Colonic mucosa (tissue), 4 donors: ENCODE data around the gene OR6C74. TPM values are rescaled to one million over a fixed set of nuclear protein-coding genes. Genes with fewer than 3 reads are reported as not detected.

Experiments
- DNase-seq: peaks from one replicate; pipeline ENCODE4 v3.0.0-alpha.2; 2020
- H3K27ac ChIP-seq: fragments of 200-600 bp; one replicate; pipeline ENCODE4 v1.8.0; 2021
- H3K27me3 ChIP-seq: fragments of 200-600 bp; one replicate; pipeline ENCODE4 v1.8.0; 2021
- H3K36me3 ChIP-seq: fragments of 200-600 bp; one replicate; pipeline ENCODE4 v1.8.0; 2021
- H3K4me1 ChIP-seq: fragments of 200-600 bp; one replicate; pipeline ENCODE4 v1.8.0; 2021; ENCODE audit warnings: mild to moderate bottlenecking
- H3K4me3 ChIP-seq: fragments of 200-600 bp; one replicate; pipeline ENCODE4 v1.8.0; 2021
- H3K9ac ChIP-seq, 2 donors: one replicate each; pipeline ENCODE4 v1.7.0; 2013; ENCODE audit warnings: control low read depth in 2 of 2, low read depth in 2 of 2, low read length in 2 of 2
- H3K9me3 ChIP-seq: fragments of 200-600 bp; one replicate; pipeline ENCODE4 v1.8.0; 2021
- CTCF ChIP-seq: fragments of 200-600 bp; IDR thresholded peaks from one replicate; pipeline ENCODE4 v1.8.0; 2022; ENCODE audit warnings: antibody characterized with exemption, mild to moderate bottlenecking
- intact Hi-C: fragments of 100-400 bp; cut with DNase I; formaldehyde crosslinking; loops from one replicate; pipeline ENCODE4 v1.14.1; 2022
- total RNA-seq, 2 donors: library from RNA; stranded (reverse); fragmentation: NEBNext Ultra II Directional in 1 of 2; extraction: Animal tissue kit (Norgen Biotek cat#: 25700) in 1 of 2; gene quantifications; one replicate each; pipeline ENCODE4 v1.2.1, GENCODE V29; 2021
- donor health status: healthy.
- donor health status: DM: no; HTN: no; CAD: no.
- donor health status: DM: no; HTN: no; CAD: no.

Gene OR6C74
- total RNA-seq, 2 donors from 2014 or later: not detected

GRCh38 chr12:55250944-55251343 is 6.5 kb downstream of the OR6C74 start:
- TF ChIP-seq CTCF: no peak
- Histone ChIP-seq H3K9me3 (no peaks in the 10 kb centered on the region), H3K4me3 (no peak overlapping the region), H3K36me3 (no peaks in the 10 kb centered on the region), H3K27me3 (no peaks in the 10 kb centered on the region), H3K4me1 (no peaks in the 10 kb centered on the region), H3K9ac (no peak overlapping the region), H3K27ac (no peak overlapping the region)
- intact Hi-C loops: no loop called here
- no peak for DNase-seq

GRCh38 chr12:55253281-55253680 is 8.9 kb downstream of the OR6C74 start:
- no peak overlapping the region for H3K9ac ChIP-seq
- no peaks in the 10 kb centered on the region for H3K27me3 ChIP-seq
- no peak for TF ChIP-seq CTCF
- no peak for DNase-seq
- no peak overlapping the region for H3K4me3 ChIP-seq
- intact Hi-C loops: no loop called here
- H3K27ac ChIP-seq: no peak overlapping the region
- no peaks in the 10 kb centered on the region for H3K36me3 ChIP-seq
- H3K4me1 ChIP-seq: no peaks in the 10 kb centered on the region
- no peaks in the 10 kb centered on the region for H3K9me3 ChIP-seq

GRCh38 chr12:55256831-55257230 is 12.4 kb downstream of the OR6C74 start:
- no peaks in the 10 kb centered on the region for H3K27me3 ChIP-seq
- H3K36me3 ChIP-seq: no peaks in the 10 kb centered on the region
- no peak for DNase-seq
- intact Hi-C loops: no loop called here
- TF ChIP-seq CTCF: no peak
- no peak overlapping the region for H3K9ac ChIP-seq
- no peaks in the 10 kb centered on the region for H3K9me3 ChIP-seq
- no peak overlapping the region for H3K4me3 ChIP-seq
- no peaks in the 10 kb centered on the region for H3K4me1 ChIP-seq
- no peak overlapping the region for H3K27ac ChIP-seq

GRCh38 chr12:55258303-55258702 is 13.9 kb downstream of the OR6C74 start:
- TF ChIP-seq CTCF: no peak
- Histone ChIP-seq H3K36me3 (no peaks in the 10 kb centered on the region), H3K27ac (no peak overlapping the region), H3K27me3 (no peaks in the 10 kb centered on the region), H3K4me3 (no peak overlapping the region), H3K9me3 (no peaks in the 10 kb centered on the region), H3K4me1 (no peaks in the 10 kb centered on the region), H3K9ac (no peak overlapping the region)
- intact Hi-C loops: no loop called here
- no peak for DNase-seq

GRCh38 chr12:55280991-55281390 is 36.6 kb downstream of the OR6C74 start:
- H3K4me3 ChIP-seq: no peak overlapping the region
- no peaks in the 10 kb centered on the region for H3K9me3 ChIP-seq
- no peaks in the 10 kb centered on the region for H3K27me3 ChIP-seq
- H3K27ac ChIP-seq: no peak overlapping the region
- no peak for DNase-seq
- H3K9ac ChIP-seq: no peak overlapping the region
- H3K4me1 ChIP-seq: no peaks in the 10 kb centered on the region
- TF ChIP-seq CTCF: no peak
- intact Hi-C loops: no loop called here
- no peaks in the 10 kb centered on the region for H3K36me3 ChIP-seq

- no peak for TF ChIP-seq CTCF
- Histone ChIP-seq H3K4me3 (no peak overlapping the region), H3K9ac (no peak overlapping the region), H3K27me3 (no peaks in the 10 kb centered on the region), H3K36me3 (no peaks in the 10 kb centered on the region), H3K27ac (no peak overlapping the region), H3K4me1 (no peaks in the 10 kb centered on the region), H3K9me3 (no peaks in the 10 kb centered on the region)
- intact Hi-C loops: no loop called here
- no peak for DNase-seq
Observed at GRCh38 chr12:55289999-55290398, 45.6 kb downstream of the OR6C74 start.
